WTC11 (cell line): ENCODE data around the gene GUCA2A. TPM values are rescaled to one million over a fixed set of nuclear protein-coding genes. Genes with fewer than 3 reads are reported as not detected.

Experiments
- ATAC-seq: fragments of 200-7000 bp; cut with Tn5 transposase; 2 replicates; pipeline ENCODE4 v1.10.0; 2021; ENCODE audit warnings: mild to moderate bottlenecking, moderate library complexity
- CTCF ChIA-PET: fragments of 300-600 bp; sonication (Branson Sonifier 250); formaldehyde crosslinking; loops from one replicate; lab custom pipeline; 2021; ENCODE audit warnings: antibody characterized with exemption; lab: Charles Lee
- POLR2A ChIA-PET: fragments of 350-600 bp; sonication (Branson Sonifier 250); formaldehyde crosslinking; loops from one replicate; lab custom pipeline; 2021; ENCODE audit warnings: antibody characterized with exemption; lab: Charles Lee
- DNase-seq: peaks from one replicate; pipeline ENCODE4 v3.0.0; 2021; ENCODE audit warnings: low spot score
- H3K27ac Mint-ChIP-seq: 2 replicates; pipeline ENCODE4 v1.8.0; 2021; ENCODE audit warnings: mixed read lengths
- H3K27me3 Mint-ChIP-seq: 2 replicates; pipeline ENCODE4 v1.8.0; 2021; ENCODE audit warnings: low read depth, mild to moderate bottlenecking, moderate library complexity, mixed read lengths
- H3K36me3 Mint-ChIP-seq: 2 replicates; pipeline ENCODE4 v1.8.0; 2021; ENCODE audit warnings: mixed read lengths
- H3K4me1 Mint-ChIP-seq: 2 replicates; pipeline ENCODE4 v1.8.0; 2022; ENCODE audit warnings: mixed read lengths
- H3K4me3 Mint-ChIP-seq: 2 replicates; pipeline ENCODE4 v1.8.0; 2021; ENCODE audit warnings: mild to moderate bottlenecking, moderate library complexity, mixed read lengths
- H3K9me3 Mint-ChIP-seq: 2 replicates; pipeline ENCODE4 v1.8.0; 2021; ENCODE audit warnings: mixed read lengths
- ATF1 ChIP-seq: sonication (generic); formaldehyde crosslinking; IDR thresholded peaks from 2 replicates; pipeline ENCODE4 v1.8.1; 2023; ENCODE audit warnings: mild to moderate bottlenecking, moderate library complexity, missing genetic modification reagents
- EMX1 ChIP-seq: fragments of 250-450 bp; sonication (Bioruptor Pico); IDR thresholded peaks from 2 replicates; pipeline ENCODE4 v1.8.0; 2021; ENCODE audit warnings: mild to moderate bottlenecking
- JAZF1 ChIP-seq: fragments of 250-450 bp; sonication (Bioruptor Pico); IDR thresholded peaks from 2 replicates; pipeline ENCODE4 v1.9.0; 2021; ENCODE audit warnings: moderate library complexity, mild to moderate bottlenecking, inconsistent platforms
- MXD4 ChIP-seq: fragments of 250-450 bp; sonication (Bioruptor Pico); IDR thresholded peaks from 2 replicates; pipeline ENCODE4 v1.8.0; 2021; ENCODE audit warnings: mild to moderate bottlenecking, moderate library complexity, borderline replicate concordance
- NR1H2 ChIP-seq: sonication (generic); formaldehyde crosslinking; IDR thresholded peaks from 2 replicates; pipeline ENCODE4 v1.9.0; 2021; ENCODE audit warnings: mild to moderate bottlenecking, moderate library complexity, missing genetic modification reagents
- SP1 ChIP-seq: sonication (generic); formaldehyde crosslinking; conservative IDR thresholded peaks from 2 replicates; pipeline ENCODE4 v1.8.1; 2022; ENCODE audit warnings: missing genetic modification reagents
- TCF7 ChIP-seq: sonication (generic); formaldehyde crosslinking; IDR thresholded peaks from 2 replicates; pipeline ENCODE4 v1.8.0; 2022; ENCODE audit warnings: mild to moderate bottlenecking, low read depth, missing genetic modification reagents, moderate library complexity
- TEAD1 ChIP-seq: sonication (generic); formaldehyde crosslinking; IDR thresholded peaks from 2 replicates; pipeline ENCODE4 v1.8.0; 2022; ENCODE audit warnings: mild to moderate bottlenecking, missing genetic modification reagents
- TP53 ChIP-seq: sonication (generic); formaldehyde crosslinking; IDR thresholded peaks from 2 replicates; pipeline ENCODE4 v1.8.1; 2023; ENCODE audit warnings: mild to moderate bottlenecking, missing genetic modification reagents
- ZBTB21 ChIP-seq: sonication (generic); formaldehyde crosslinking; IDR thresholded peaks from 2 replicates; pipeline ENCODE4 v1.8.1; 2023; ENCODE audit warnings: mild to moderate bottlenecking, missing genetic modification reagents, borderline replicate concordance
- ZNF121 ChIP-seq: sonication (generic); formaldehyde crosslinking; IDR thresholded peaks from 2 replicates; pipeline ENCODE4 v1.8.0; 2023; ENCODE audit warnings: missing genetic modification reagents
- ZNF219 ChIP-seq: sonication (generic); formaldehyde crosslinking; IDR thresholded peaks from 2 replicates; pipeline ENCODE4 v1.8.0; 2023; ENCODE audit warnings: missing genetic modification reagents, mild to moderate bottlenecking, borderline replicate concordance
- ZNF232 ChIP-seq: sonication (generic); formaldehyde crosslinking; IDR thresholded peaks from 2 replicates; pipeline ENCODE4 v1.8.0; 2022; ENCODE audit warnings: mild to moderate bottlenecking, missing genetic modification reagents
- total RNA-seq: library from RNA; stranded (reverse); gene quantifications from 3 replicates; pipeline ENCODE4 v1.2.3, GENCODE V29; 2021
- TF ChIP-seq, protein P1 (sequence below): sonication (generic); formaldehyde crosslinking; IDR thresholded peaks from 2 replicates; pipeline ENCODE4 v1.8.0; 2022; ENCODE audit warnings: mild to moderate bottlenecking, missing genetic modification reagents
- TF ChIP-seq, protein P2 (sequence below): sonication (generic); formaldehyde crosslinking; IDR thresholded peaks from 2 replicates; pipeline ENCODE4 v1.8.0; 2023; ENCODE audit warnings: missing genetic modification reagents, mild to moderate bottlenecking, borderline replicate concordance
- TF ChIP-seq, protein P3 (sequence below): fragments of 250-450 bp; sonication (Bioruptor Pico); IDR thresholded peaks from 2 replicates; pipeline ENCODE4 v1.8.0; 2021; ENCODE audit warnings: mild to moderate bottlenecking
- TF ChIP-seq, protein P4 (sequence below): sonication (generic); formaldehyde crosslinking; conservative IDR thresholded peaks from 2 replicates; pipeline ENCODE4 v1.8.1; 2023; ENCODE audit warnings: mild to moderate bottlenecking, low read depth, missing genetic modification reagents, moderate library complexity

Gene GUCA2A
- total RNA-seq, 1 experiment from 2014 or later, result not detected

DNA sequence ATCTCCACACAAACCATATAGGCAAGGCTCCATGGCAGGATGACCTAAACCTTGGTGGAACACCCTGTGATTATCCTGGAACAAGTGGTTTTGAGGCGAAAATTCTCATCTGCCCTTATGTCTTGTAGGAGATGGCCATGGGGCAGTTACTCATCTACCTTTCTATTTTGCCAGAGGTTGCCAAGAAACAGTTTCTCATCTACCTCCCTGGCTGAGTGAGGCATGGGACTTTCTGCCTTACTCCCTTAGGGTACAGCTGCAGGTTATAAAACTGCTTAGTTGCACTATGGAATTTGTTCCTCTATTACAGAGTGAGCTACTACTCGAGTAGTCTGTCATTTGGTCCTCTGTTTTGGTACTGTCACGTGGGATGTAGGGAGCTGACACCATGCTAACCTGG is 31.3 kb upstream of the GUCA2A start (continued):
- TF ChIP-seq, protein P1, sequence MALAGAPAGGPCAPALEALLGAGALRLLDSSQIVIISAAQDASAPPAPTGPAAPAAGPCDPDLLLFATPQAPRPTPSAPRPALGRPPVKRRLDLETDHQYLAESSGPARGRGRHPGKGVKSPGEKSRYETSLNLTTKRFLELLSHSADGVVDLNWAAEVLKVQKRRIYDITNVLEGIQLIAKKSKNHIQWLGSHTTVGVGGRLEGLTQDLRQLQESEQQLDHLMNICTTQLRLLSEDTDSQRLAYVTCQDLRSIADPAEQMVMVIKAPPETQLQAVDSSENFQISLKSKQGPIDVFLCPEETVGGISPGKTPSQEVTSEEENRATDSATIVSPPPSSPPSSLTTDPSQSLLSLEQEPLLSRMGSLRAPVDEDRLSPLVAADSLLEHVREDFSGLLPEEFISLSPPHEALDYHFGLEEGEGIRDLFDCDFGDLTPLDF (CRISPR knock-in tag), result no peak
- TF ChIP-seq ZNF219 (CRISPR knock-in tag) (no peak), JAZF1 (CRISPR knock-in tag) (no peak), ATF1 (CRISPR knock-in tag) (no peak)
- TF ChIP-seq, protein P2, sequence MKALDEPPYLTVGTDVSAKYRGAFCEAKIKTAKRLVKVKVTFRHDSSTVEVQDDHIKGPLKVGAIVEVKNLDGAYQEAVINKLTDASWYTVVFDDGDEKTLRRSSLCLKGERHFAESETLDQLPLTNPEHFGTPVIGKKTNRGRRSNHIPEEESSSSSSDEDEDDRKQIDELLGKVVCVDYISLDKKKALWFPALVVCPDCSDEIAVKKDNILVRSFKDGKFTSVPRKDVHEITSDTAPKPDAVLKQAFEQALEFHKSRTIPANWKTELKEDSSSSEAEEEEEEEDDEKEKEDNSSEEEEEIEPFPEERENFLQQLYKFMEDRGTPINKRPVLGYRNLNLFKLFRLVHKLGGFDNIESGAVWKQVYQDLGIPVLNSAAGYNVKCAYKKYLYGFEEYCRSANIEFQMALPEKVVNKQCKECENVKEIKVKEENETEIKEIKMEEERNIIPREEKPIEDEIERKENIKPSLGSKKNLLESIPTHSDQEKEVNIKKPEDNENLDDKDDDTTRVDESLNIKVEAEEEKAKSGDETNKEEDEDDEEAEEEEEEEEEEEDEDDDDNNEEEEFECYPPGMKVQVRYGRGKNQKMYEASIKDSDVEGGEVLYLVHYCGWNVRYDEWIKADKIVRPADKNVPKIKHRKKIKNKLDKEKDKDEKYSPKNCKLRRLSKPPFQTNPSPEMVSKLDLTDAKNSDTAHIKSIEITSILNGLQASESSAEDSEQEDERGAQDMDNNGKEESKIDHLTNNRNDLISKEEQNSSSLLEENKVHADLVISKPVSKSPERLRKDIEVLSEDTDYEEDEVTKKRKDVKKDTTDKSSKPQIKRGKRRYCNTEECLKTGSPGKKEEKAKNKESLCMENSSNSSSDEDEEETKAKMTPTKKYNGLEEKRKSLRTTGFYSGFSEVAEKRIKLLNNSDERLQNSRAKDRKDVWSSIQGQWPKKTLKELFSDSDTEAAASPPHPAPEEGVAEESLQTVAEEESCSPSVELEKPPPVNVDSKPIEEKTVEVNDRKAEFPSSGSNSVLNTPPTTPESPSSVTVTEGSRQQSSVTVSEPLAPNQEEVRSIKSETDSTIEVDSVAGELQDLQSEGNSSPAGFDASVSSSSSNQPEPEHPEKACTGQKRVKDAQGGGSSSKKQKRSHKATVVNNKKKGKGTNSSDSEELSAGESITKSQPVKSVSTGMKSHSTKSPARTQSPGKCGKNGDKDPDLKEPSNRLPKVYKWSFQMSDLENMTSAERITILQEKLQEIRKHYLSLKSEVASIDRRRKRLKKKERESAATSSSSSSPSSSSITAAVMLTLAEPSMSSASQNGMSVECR, result no peak
- TF ChIP-seq, protein P3, sequence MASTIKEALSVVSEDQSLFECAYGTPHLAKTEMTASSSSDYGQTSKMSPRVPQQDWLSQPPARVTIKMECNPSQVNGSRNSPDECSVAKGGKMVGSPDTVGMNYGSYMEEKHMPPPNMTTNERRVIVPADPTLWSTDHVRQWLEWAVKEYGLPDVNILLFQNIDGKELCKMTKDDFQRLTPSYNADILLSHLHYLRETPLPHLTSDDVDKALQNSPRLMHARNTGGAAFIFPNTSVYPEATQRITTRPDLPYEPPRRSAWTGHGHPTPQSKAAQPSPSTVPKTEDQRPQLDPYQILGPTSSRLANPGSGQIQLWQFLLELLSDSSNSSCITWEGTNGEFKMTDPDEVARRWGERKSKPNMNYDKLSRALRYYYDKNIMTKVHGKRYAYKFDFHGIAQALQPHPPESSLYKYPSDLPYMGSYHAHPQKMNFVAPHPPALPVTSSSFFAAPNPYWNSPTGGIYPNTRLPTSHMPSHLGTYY, result no peak
- TF ChIP-seq, all 79 proteins: peak for 0

DNA sequence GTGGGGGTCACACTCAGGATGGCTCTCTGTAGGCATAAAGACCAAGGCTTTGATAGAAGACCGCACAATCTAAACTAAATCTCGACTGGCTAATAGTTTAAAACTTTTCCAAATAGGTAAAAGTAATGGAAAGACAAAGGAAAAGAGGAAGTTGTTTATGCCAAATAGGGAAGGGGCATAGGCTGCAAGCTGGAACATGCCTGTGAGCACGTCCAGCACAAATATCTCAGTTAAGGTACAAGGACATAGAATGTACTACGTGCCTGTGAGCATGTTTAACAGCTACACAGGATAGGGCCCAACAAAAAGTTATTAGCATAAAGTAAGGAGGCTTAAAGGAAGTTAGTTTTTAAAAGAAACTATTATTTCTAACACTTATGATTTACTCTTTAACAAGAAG is 27.6 kb upstream of the GUCA2A start:
- no peaks in the 10 kb centered on the region for H3K4me1 Mint-ChIP-seq
- ChIA-PET CTCF (interaction anchor here (2.5 kb wide), 1 partner anchor 18 kb away, joined by 9 read pairs; no protein-coding TSS in a partner anchor), POLR2A (no interaction called here)
- peaks cover 15% of the 10 kb centered on the region for H3K36me3 Mint-ChIP-seq
- no peaks in the 10 kb centered on the region for H3K27me3 Mint-ChIP-seq
- TF ChIP-seq EMX1 (CRISPR knock-in tag) (no peak), TP53 (CRISPR knock-in tag) (no peak), ATF1 (CRISPR knock-in tag) (no peak), ZNF121 (no peak), ZBTB21 (CRISPR knock-in tag) (no peak), TEAD1 (CRISPR knock-in tag) (no peak), TCF7 (CRISPR knock-in tag) (no peak), ZNF232 (CRISPR knock-in tag) (no peak), MXD4 (CRISPR knock-in tag) (no peak), NR1H2 (CRISPR knock-in tag) (no peak), SP1 (CRISPR knock-in tag) (no peak)
- TF ChIP-seq, protein P1 (CRISPR knock-in tag), result no peak
- TF ChIP-seq, protein P4, sequence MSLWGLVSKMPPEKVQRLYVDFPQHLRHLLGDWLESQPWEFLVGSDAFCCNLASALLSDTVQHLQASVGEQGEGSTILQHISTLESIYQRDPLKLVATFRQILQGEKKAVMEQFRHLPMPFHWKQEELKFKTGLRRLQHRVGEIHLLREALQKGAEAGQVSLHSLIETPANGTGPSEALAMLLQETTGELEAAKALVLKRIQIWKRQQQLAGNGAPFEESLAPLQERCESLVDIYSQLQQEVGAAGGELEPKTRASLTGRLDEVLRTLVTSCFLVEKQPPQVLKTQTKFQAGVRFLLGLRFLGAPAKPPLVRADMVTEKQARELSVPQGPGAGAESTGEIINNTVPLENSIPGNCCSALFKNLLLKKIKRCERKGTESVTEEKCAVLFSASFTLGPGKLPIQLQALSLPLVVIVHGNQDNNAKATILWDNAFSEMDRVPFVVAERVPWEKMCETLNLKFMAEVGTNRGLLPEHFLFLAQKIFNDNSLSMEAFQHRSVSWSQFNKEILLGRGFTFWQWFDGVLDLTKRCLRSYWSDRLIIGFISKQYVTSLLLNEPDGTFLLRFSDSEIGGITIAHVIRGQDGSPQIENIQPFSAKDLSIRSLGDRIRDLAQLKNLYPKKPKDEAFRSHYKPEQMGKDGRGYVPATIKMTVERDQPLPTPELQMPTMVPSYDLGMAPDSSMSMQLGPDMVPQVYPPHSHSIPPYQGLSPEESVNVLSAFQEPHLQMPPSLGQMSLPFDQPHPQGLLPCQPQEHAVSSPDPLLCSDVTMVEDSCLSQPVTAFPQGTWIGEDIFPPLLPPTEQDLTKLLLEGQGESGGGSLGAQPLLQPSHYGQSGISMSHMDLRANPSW (CRISPR knock-in tag), result no peak
- H3K9me3 Mint-ChIP-seq, result no peaks in the 10 kb centered on the region
- ATAC-seq (no peak), DNase-seq (no peak)
- no peak overlapping the region for H3K4me3 Mint-ChIP-seq
- 0 out of 2 replicates have a peak overlapping the region, but pooled peaks have one; percentile 6 for H3K27ac Mint-ChIP-seq
